Esophagus mucosa (tissue), 1 donor: ENCODE measurements around the gene VPS45. TPM values are rescaled to one million over a fixed set of nuclear protein-coding genes. Genes with fewer than 3 reads are reported as not detected.

ENCODE experiments used
- ATAC-seq: fragments of 200-7000 bp; cut with Tn5 transposase; one replicate; pipeline ENCODE4 v1.9.1; 2020
- total RNA-seq: library from RNA; stranded (reverse); gene quantifications from one replicate; pipeline ENCODE4 v1.2.4, GENCODE V29; 2023
- donor health status: DM: yes; HTN: yes; CAD: no.

Gene VPS45
- total RNA-seq, 1 donor from 2014 or later = 22.4 TPM

- no peak for ATAC-seq
Measured at GRCh38 chr1:150076066-150076465, 8.5 kb downstream of the VPS45 start.

- ATAC-seq = no peak
Measured at GRCh38 chr1:150076985-150077384, 9.4 kb downstream of the VPS45 start.

- no peak for ATAC-seq
Measured at GRCh38 chr1:150080784-150081183, 13.2 kb downstream of the VPS45 start.

- no peak for ATAC-seq
Measured at GRCh38 chr1:150082494-150082893, 14.9 kb downstream of the VPS45 start.

GRCh38 chr1:150083907-150084306, 16.3 kb downstream of the VPS45 start:
- ATAC-seq = no peak

GRCh38 chr1:150085406-150085805, 17.8 kb downstream of the VPS45 start:
- no peak for ATAC-seq

- no peak for ATAC-seq
Measured at GRCh38 chr1:150087415-150087814, 19.8 kb downstream of the VPS45 start.

GRCh38 chr1:150089846-150090520, 22.4 kb downstream of the VPS45 start:
- ATAC-seq = no peak

- ATAC-seq = no peak
Measured at GRCh38 chr1:150092180-150092791, 24.7 kb downstream of the VPS45 start.

- no peak for ATAC-seq
Measured at GRCh38 chr1:150093805-150094204, 26.2 kb downstream of the VPS45 start.

- ATAC-seq = no peak
Measured at GRCh38 chr1:150094734-150095265, 27.2 kb downstream of the VPS45 start.

- ATAC-seq = no peak
Measured at GRCh38 chr1:150102986-150103385, 35.4 kb downstream of the VPS45 start.

- ATAC-seq = no peak
Measured at GRCh38 chr1:150106341-150106740, 38.8 kb downstream of the VPS45 start.

GRCh38 chr1:150109586-150109985, 42.0 kb downstream of the VPS45 start:
- ATAC-seq = no peak

GRCh38 chr1:150110116-150110515, 42.5 kb downstream of the VPS45 start:
- ATAC-seq = no peak

GRCh38 chr1:150111670-150112069, 44.1 kb downstream of the VPS45 start:
- ATAC-seq = no peak

GRCh38 chr1:150115121-150115520, 47.5 kb downstream of the VPS45 start:
- no peak for ATAC-seq

GRCh38 chr1:150118716-150119115, 51.1 kb downstream of the VPS45 start:
- ATAC-seq = no peak

- ATAC-seq = no peak
Measured at GRCh38 chr1:150121236-150121862, 53.8 kb downstream of the VPS45 start.

- no peak for ATAC-seq
Measured at GRCh38 chr1:150126811-150127210, 59.2 kb downstream of the VPS45 start.

GRCh38 chr1:150127464-150127863, 59.9 kb downstream of the VPS45 start:
- no peak for ATAC-seq

- no peak for ATAC-seq
Measured at GRCh38 chr1:150127868-150128267, 60.3 kb downstream of the VPS45 start.

GRCh38 chr1:150132372-150132771, 64.8 kb downstream of the VPS45 start:
- no peak for ATAC-seq

- ATAC-seq = no peak
Measured at GRCh38 chr1:150134537-150134936, 67.0 kb downstream of the VPS45 start.
